AML-193 (cell line): ENCODE results near the gene MKRN2.

ENCODE experiments used
- DNase-seq, 2 experiments: peaks; one replicate each; lab custom pipeline; 2025; lab: John Stamatoyannopoulos, UW

Gene MKRN2

GRCh38 chr3:12556314-12556689 lies 585 bp upstream of the MKRN2 start:
- peak in 1 of 2 experiments; percentile 50 for DNase-seq

- DNase-seq = peak; percentile 57 to 66
These were observed 700 bp downstream of the MKRN2 start for GRCh38 chr3:12557473-12558100.

- DNase-seq = no peak
These were observed 1.8 kb downstream of the MKRN2 start for GRCh38 chr3:12558706-12559105.

GRCh38 chr3:12559520-12559919 lies 2.6 kb downstream of the MKRN2 start:
- no peak for DNase-seq

GRCh38 chr3:12560505-12561190 lies 3.8 kb downstream of the MKRN2 start:
- DNase-seq = no peak

GRCh38 chr3:12561397-12561796 lies 4.5 kb downstream of the MKRN2 start:
- DNase-seq = no peak

- no peak for DNase-seq
These were observed 5.6 kb downstream of the MKRN2 start for GRCh38 chr3:12562451-12562850.

- DNase-seq = no peak
These were observed 10.1 kb downstream of the MKRN2 start for GRCh38 chr3:12566976-12567375.

- no peak for DNase-seq
These were observed 11.9 kb downstream of the MKRN2 start for GRCh38 chr3:12568747-12569146.

GRCh38 chr3:12569836-12570235 lies 12.9 kb downstream of the MKRN2 start:
- no peak for DNase-seq

- no peak for DNase-seq
These were observed 15.1 kb downstream of the MKRN2 start for GRCh38 chr3:12571986-12572385.

GRCh38 chr3:12574131-12574530 lies 17.2 kb downstream of the MKRN2 start:
- no peak for DNase-seq

GRCh38 chr3:12574661-12575060 lies 17.8 kb downstream of the MKRN2 start:
- DNase-seq = no peak

- no peak for DNase-seq
These were observed 20.5 kb downstream of the MKRN2 start for GRCh38 chr3:12577379-12577778.

- DNase-seq = no peak
These were observed 21.9 kb downstream of the MKRN2 start for GRCh38 chr3:12578742-12579141.

GRCh38 chr3:12579456-12579855 lies 22.6 kb downstream of the MKRN2 start:
- no peak for DNase-seq

- no peak for DNase-seq
These were observed 23.0 kb downstream of the MKRN2 start for GRCh38 chr3:12579905-12580304.

GRCh38 chr3:12582730-12583129 lies 25.8 kb downstream of the MKRN2 start:
- no peak for DNase-seq

- DNase-seq = no peak
These were observed 26.4 kb downstream of the MKRN2 start for GRCh38 chr3:12583280-12583679.

GRCh38 chr3:12584083-12584482 lies 27.2 kb downstream of the MKRN2 start:
- DNase-seq = no peak

- no peak for DNase-seq
These were observed 28.3 kb downstream of the MKRN2 start for GRCh38 chr3:12585181-12585580.

- no peak for DNase-seq
These were observed 29.1 kb downstream of the MKRN2 start for GRCh38 chr3:12585970-12586369.

- no peak for DNase-seq
These were observed 29.5 kb downstream of the MKRN2 start for GRCh38 chr3:12586403-12586802.
